H1 (cell line): Measurements from ENCODE around the gene ZNF652. TPM values are rescaled to one million over a fixed set of nuclear protein-coding genes. Genes with fewer than 3 reads are reported as not detected.

ENCODE experiments used
- CTCF ChIA-PET: fragments of 300-600 bp; sonication (Branson Sonifier 250); formaldehyde crosslinking; loops from one replicate; lab custom pipeline; 2021; ENCODE audit not compliant: partially characterized antibody; lab: Charles Lee
- POLR2A ChIA-PET: fragments of 300-600 bp; sonication (Branson Sonifier 250); formaldehyde crosslinking; loops from one replicate; lab custom pipeline; 2021; ENCODE audit warnings: inconsistent platforms; ENCODE audit not compliant: partially characterized antibody; lab: Charles Lee
- DNase-seq, 2 experiments: peaks; one replicate each; pipeline versions ENCODE4 v3.0.0 to v3.0.0-alpha.2; 2010 to 2022; ENCODE audit warnings: low spot score in 2 of 2, low read depth in 1 of 2, mixed read lengths in 1 of 2
- FAIRE-seq: peaks from 2 replicates; lab custom pipeline; 2011; peaks lifted over from hg19 to GRCh38; lab: Jason Lieb, UNC
- H2AFZ ChIP-seq: 2 replicates; pipeline ENCODE4 v1.8.1; 2012; ENCODE audit warnings: low read length, inconsistent platforms
- H2AK5ac ChIP-seq: 2 replicates; pipeline ENCODE4 v1.6.1; 2013; ENCODE audit warnings: low read depth, low read length
- H2BK120ac ChIP-seq: replicated peaks from 2 replicates; pipeline ENCODE3; 2013; ENCODE audit warnings: low read depth, low read length, inconsistent platforms
- H2BK12ac ChIP-seq: 2 replicates; pipeline ENCODE4 v1.6.1; 2013; ENCODE audit warnings: low read depth, low read length
- H2BK15ac ChIP-seq: 2 replicates; pipeline ENCODE4 v1.6.1; 2013; ENCODE audit warnings: low read length
- H2BK20ac ChIP-seq: 2 replicates; pipeline ENCODE4 v1.6.1; 2013; ENCODE audit warnings: low read length
- H2BK5ac ChIP-seq: 2 replicates; pipeline ENCODE4 v1.6.1; 2013; ENCODE audit warnings: low read depth, low read length
- H3K14ac ChIP-seq: 2 replicates; pipeline ENCODE4 v1.6.1; 2013; ENCODE audit warnings: inconsistent platforms; ENCODE audit not compliant: insufficient read length
- H3K18ac ChIP-seq: 2 replicates; pipeline ENCODE4 v1.6.1; 2013; ENCODE audit warnings: low read length; ENCODE audit errors: extremely low read depth
- H3K23ac ChIP-seq: 2 replicates; pipeline ENCODE4 v1.6.1; 2013; ENCODE audit warnings: inconsistent platforms; ENCODE audit not compliant: insufficient read length
- H3K23me2 ChIP-seq: 2 replicates; pipeline ENCODE4 v1.6.1; 2013; ENCODE audit warnings: low read depth, low read length
- H3K27ac ChIP-seq: 2 replicates; pipeline ENCODE4 v1.6.1; 2011; ENCODE audit warnings: low read depth, low read length, inconsistent platforms
- H3K27me3 ChIP-seq, 4 experiments: replicated peaks in 1 of 4; 1 replicate in 1 of 4; 2 replicates in 3 of 4; pipeline versions ENCODE4 v1.6.1 to v1.8.1; 2011 to 2013; ENCODE audit warnings: low read length in 3 of 4, mild to moderate bottlenecking in 3 of 4, inconsistent platforms in 2 of 4, mixed read lengths in 2 of 4, moderate library complexity in 1 of 4; ENCODE audit not compliant: control insufficient read depth in 3 of 4, insufficient read depth in 3 of 4; ENCODE audit errors: extremely low read depth in 1 of 4
- H3K36me3 ChIP-seq, 4 experiments: 2 replicates each; pipeline versions ENCODE4 v1.6.1 to v1.8.1; 2011 to 2013; ENCODE audit warnings: mild to moderate bottlenecking in 4 of 4, low read length in 3 of 4, moderate library complexity in 2 of 4, control low read depth in 1 of 4, inconsistent platforms in 1 of 4; ENCODE audit not compliant: insufficient read depth in 4 of 4, control insufficient read depth in 2 of 4
- H3K4ac ChIP-seq: replicated peaks from 2 replicates; pipeline ENCODE3; 2013; ENCODE audit warnings: low read length, low read depth, mixed read lengths, inconsistent platforms; ENCODE audit not compliant: insufficient read length
- H3K4me1 ChIP-seq, 4 experiments: replicated peaks in 1 of 4; 1 replicate in 1 of 4; 2 replicates in 3 of 4; pipeline versions ENCODE4 v1.6.1 to v1.8.1; 2011 to 2013; ENCODE audit warnings: low read length in 3 of 4, inconsistent platforms in 2 of 4, mixed read lengths in 1 of 4; ENCODE audit not compliant: insufficient read depth in 4 of 4, control insufficient read depth in 3 of 4
- H3K4me2 ChIP-seq, 2 experiments: 2 replicates each; pipeline versions ENCODE4 v1.6.1 to v1.8.1; 2011 to 2013; ENCODE audit warnings: low read depth in 2 of 2, low read length in 2 of 2, control low read depth in 1 of 2, inconsistent platforms in 1 of 2, mild to moderate bottlenecking in 1 of 2; ENCODE audit not compliant: insufficient read depth in 1 of 2
- H3K4me3 ChIP-seq, 4 experiments: fragments of 200-600, 300-600 bp in 1 of 4; sonication (generic), shearing (Covaris generic), sonication (Bioruptor Twin) in 1 of 4; 2 replicates each; pipeline versions ENCODE4 v1.5.1 to v1.8.1; 2011 to 2016; ENCODE audit warnings: low read length in 4 of 4, low read depth in 3 of 4, control low read depth in 2 of 4, inconsistent platforms in 2 of 4, mild to moderate bottlenecking in 2 of 4, mixed read lengths in 1 of 4, moderate library complexity in 1 of 4; ENCODE audit not compliant: insufficient read depth in 2 of 4; ENCODE audit errors: extremely low read depth in 1 of 4
- H3K56ac ChIP-seq: replicated peaks from 2 replicates; pipeline ENCODE3; 2013; ENCODE audit warnings: low read depth, mild to moderate bottlenecking, mixed read lengths, low read length, inconsistent platforms; ENCODE audit not compliant: insufficient read length
- H3K79me1 ChIP-seq: 2 replicates; pipeline ENCODE4 v1.6.1; 2013; ENCODE audit warnings: low read depth, low read length, control low read depth
- H3K79me2 ChIP-seq, 2 experiments: 2 replicates each; pipeline versions ENCODE4 v1.6.1 to v1.8.1; 2012 to 2013; ENCODE audit warnings: low read length in 2 of 2, mild to moderate bottlenecking in 2 of 2, inconsistent platforms in 1 of 2; ENCODE audit not compliant: insufficient read depth in 2 of 2, control insufficient read depth in 1 of 2
- H3K9ac ChIP-seq, 4 experiments: replicated peaks in 1 of 4; 1 replicate in 1 of 4; 2 replicates in 3 of 4; pipeline versions ENCODE4 v1.6.1 to v1.8.1; 2011 to 2013; ENCODE audit warnings: low read depth in 3 of 4, low read length in 3 of 4, control low read depth in 2 of 4, mild to moderate bottlenecking in 2 of 4, moderate library complexity in 2 of 4, inconsistent platforms in 1 of 4; ENCODE audit errors: extremely low read depth in 1 of 4
- H3K9me3 ChIP-seq, 2 experiments: 2 replicates each; pipeline versions ENCODE4 v1.6.1 to v1.8.1; 2012 to 2013; ENCODE audit warnings: mild to moderate bottlenecking in 2 of 2, moderate library complexity in 2 of 2, control low read depth in 1 of 2, inconsistent platforms in 1 of 2, low read depth in 1 of 2, low read length in 1 of 2, mixed read lengths in 1 of 2; ENCODE audit not compliant: insufficient read depth in 2 of 2
- H4K20me1 ChIP-seq, 2 experiments: replicated peaks in 1 of 2; 2 replicates each; pipeline versions ENCODE3 to v1.8.1; 2011 to 2013; ENCODE audit warnings: inconsistent platforms in 2 of 2, low read length in 2 of 2, mild to moderate bottlenecking in 1 of 2; ENCODE audit not compliant: insufficient read depth in 2 of 2, control insufficient read depth in 1 of 2
- H4K5ac ChIP-seq: 2 replicates; pipeline ENCODE4 v1.6.1; 2013; ENCODE audit warnings: low read length, low read depth, mixed read lengths, inconsistent platforms; ENCODE audit not compliant: insufficient read length
- H4K8ac ChIP-seq: 2 replicates; pipeline ENCODE4 v1.8.0; 2013; ENCODE audit warnings: mild to moderate bottlenecking, moderate library complexity, low read length, inconsistent platforms; ENCODE audit not compliant: insufficient read depth; ENCODE audit errors: extremely low read depth
- H4K91ac ChIP-seq: replicated peaks from 2 replicates; pipeline ENCODE3; 2013; ENCODE audit warnings: low read length, mixed read lengths, inconsistent platforms; ENCODE audit not compliant: insufficient read length
- HDAC2 ChIP-seq, 2 experiments: fragments of 300-600 bp in 1 of 2; sonication (generic) in 1 of 2; IDR thresholded peaks; 2 replicates each; pipeline ENCODE4 v1.6.1; 2011 to 2012; ENCODE audit warnings: low read depth in 2 of 2, low read length in 2 of 2, mild to moderate bottlenecking in 2 of 2, moderate library complexity in 2 of 2, borderline replicate concordance in 1 of 2, inconsistent platforms in 1 of 2
- RNF2 ChIP-seq: fragments of 200-900, 300-1000 bp; sonication (generic); IDR thresholded peaks from 2 replicates; pipeline ENCODE4 v1.7.1; 2016; ENCODE audit warnings: borderline replicate concordance, low read depth, mild to moderate bottlenecking, antibody characterized with exemption, low read length; ENCODE audit not compliant: poor library complexity, severe bottlenecking; ENCODE audit errors: missing control alignments
- WGBS, 2 experiments: shearing (Covaris generic) in 1 of 2; methylation state at CpG; one replicate each; pipeline versions ENCODE4 v1.1.6 to v1.1.7; 2013 to 2015; ENCODE audit warnings: low lambda C conversion rate in 2 of 2, mixed read lengths in 2 of 2, inconsistent platforms in 1 of 2, low coverage in 1 of 2, missing lambda C conversion rate in 1 of 2; ENCODE audit not compliant: insufficient replicate concordance in 2 of 2, insufficient coverage in 1 of 2, insufficient read length in 1 of 2; ENCODE audit errors: extremely low coverage in 1 of 2, missing lambda C conversion rate in 1 of 2; 5-methylcytosine and 5-hydroxymethylcytosine counted together
- polyA plus RNA-seq, 7 experiments: library from polyadenylated mRNA; depleted of rRNA in 3 of 7; stranded (reverse) in 5 of 7; unstranded in 2 of 7; fragments of >200 nt in 5 of 7; fragments of 200-250 nt in 2 of 7; gene quantifications; 1 replicate in 5 of 7; 2 replicates in 1 of 7; 4 replicates in 1 of 7; pipeline versions ENCODE4 v1.2.1 to v1.2.3, GENCODE V29; 2011 to 2013; ENCODE audit warnings: missing spikeins in 2 of 7, mixed read lengths in 2 of 7
- total RNA-seq: library from RNA; stranded (reverse); fragmentation: NEBNext Ultra II Directional; extraction: Animal tissue kit (Norgen Biotek cat#: 25700); gene quantifications from 2 replicates; pipeline ENCODE4 v1.2.1, GENCODE V29; 2021

The ZNF652 gene
- total and polyA plus RNA-seq, 2 of the 8 experiments (the other 6 are each of a cell fraction or from before 2014, with no cell fraction given) = 13.5 to 39.6 TPM

DNA sequence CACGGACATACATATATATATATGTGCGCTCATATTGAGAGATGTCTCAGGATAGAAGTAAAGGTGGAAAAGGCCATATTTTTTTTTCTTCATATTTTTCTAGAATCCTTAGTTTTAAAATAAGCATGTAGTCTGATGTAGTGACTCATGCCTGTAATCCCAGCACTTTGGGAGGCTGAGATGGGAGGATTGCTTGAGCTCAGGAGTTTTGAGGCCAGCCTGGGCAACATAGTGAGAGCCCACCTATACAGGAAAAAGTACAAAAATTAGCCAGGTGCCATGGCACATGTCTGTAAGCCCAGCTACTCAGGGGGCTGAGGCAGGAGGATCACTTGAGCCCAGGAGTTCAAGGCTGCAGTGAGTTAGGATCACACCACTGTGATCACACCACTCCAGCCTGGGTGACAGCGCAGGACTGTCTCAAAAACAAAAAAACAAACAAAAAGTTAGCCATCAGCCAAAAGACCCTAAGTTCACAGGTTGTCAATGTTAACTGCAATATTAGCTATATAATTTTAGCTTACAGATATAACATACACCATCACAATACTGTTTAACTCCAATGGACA, 10.4 kb downstream of the ZNF652 start:
- H3K14ac ChIP-seq = no peak overlapping the region
- no peak overlapping the region for H2BK15ac ChIP-seq
- no peak overlapping the region for H2BK120ac ChIP-seq
- no peaks in the 10 kb centered on the region; the same call in 1 of the 2 replicates for H3K79me1 ChIP-seq
- peaks cover 0 to 72% of the 10 kb centered on the region in 2 experiments; a peak in 3 of 4 replicates for H3K79me2 ChIP-seq
- H3K56ac ChIP-seq = no peak overlapping the region
- H2AFZ ChIP-seq = no peak overlapping the region
- TF ChIP-seq HDAC2 (IDR thresholded peaks at IDR 0.05; ENCODE audit: borderline replicate concordance in 1 of 2, low read depth in 2 of 2, low read length in 2 of 2) = no peak
- TF ChIP-seq RNF2 = no peak
- TF ChIP-seq, all 59 proteins: peak for 0
- Histone ChIP-seq H4K8ac (no peak overlapping the region), H3K4me3 (no peak overlapping the region), H3K23me2 (no peaks in the 10 kb centered on the region), H4K20me1 (peaks cover 0 to 1% of the 10 kb centered on the region in 2 experiments), H2BK12ac (no peak overlapping the region), H2BK5ac (no peak overlapping the region), H2BK20ac (no peak overlapping the region), H3K9ac (no peak overlapping the region), H4K91ac (no peak overlapping the region), H3K4me2 (no peak overlapping the region), H3K4me1 (no peaks in the 10 kb centered on the region), H3K27me3 (no peaks in the 10 kb centered on the region), H2AK5ac (no peak overlapping the region), H3K27ac (no peak overlapping the region), H3K18ac (no peak overlapping the region), H3K9me3 (0 out of 4 replicates have a peak, but pooled peaks cover 0 to 2% of the 10 kb centered on the region in 2 experiments), H3K23ac (no peak overlapping the region), H3K4ac (no peak overlapping the region), H3K36me3 (no peaks in the 10 kb centered on the region), H4K5ac (no peak overlapping the region)
- ChIA-PET CTCF (interaction anchor here (1.1 kb wide), 1 partner anchor 16 kb away, joined by 5 read pairs; no protein-coding TSS in a partner anchor), POLR2A (interaction anchor here (0.5 to 0.6 kb wide), 2 partner anchors 11 to 31 kb away, joined by 3 read pairs; no protein-coding TSS in a partner anchor)
- FAIRE-seq (no peak), DNase-seq (no peak)
- WGBS, 2 experiments = 92% methylated on average over 3 of the region's 3 CpGs; no CpG with 5 or more reads in 1 of the 2 experiments
